ENCODE results near the gene HNRNPDL.
"Not testable (repeated sequence)": the region's sequence is repeated elsewhere in the genome, so short reads cannot be mapped to it uniquely, and the experiment has no call there.

HNRNPDL gene

DNA sequence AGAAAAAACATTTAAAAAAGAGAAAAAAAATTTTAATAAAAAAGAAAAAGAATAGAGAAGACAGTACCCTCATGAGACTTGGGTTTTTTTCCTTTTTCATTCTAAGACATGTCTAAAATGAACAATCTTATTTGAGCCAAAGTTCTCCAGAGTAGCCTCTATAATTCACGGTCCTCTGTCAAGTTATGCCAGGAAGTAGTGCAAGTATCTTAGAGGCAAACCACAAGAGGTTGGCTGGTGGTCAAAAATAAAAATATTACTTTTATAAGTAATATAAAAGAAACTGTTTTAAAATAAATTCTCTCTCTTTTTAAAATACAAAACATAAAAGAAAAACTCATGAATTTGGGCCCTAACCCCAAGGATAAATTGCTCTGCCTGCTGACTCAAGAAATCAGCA, 26.5 kb downstream of the HNRNPDL start:
- no peak for TF ChIP-seq CTCF (IDR thresholded peaks at IDR 0.05; ENCODE audit: low read length, missing control alignments)
- peak; percentile 21 for DNase-seq (ENCODE audit: low read depth)

GRCh38 chr4:82402196-82402775, 28.0 kb downstream of the HNRNPDL start:
- no peak for DNase-seq (ENCODE audit: low read depth)
- TF ChIP-seq CTCF (IDR thresholded peaks at IDR 0.05; ENCODE audit: low read length, missing control alignments), result no peak
- H3K4me3 ChIP-seq (replicated peaks; ENCODE audit: low read depth, low read length), result no peak overlapping the region

More for the DNA sequence above, 26.5 kb downstream of the HNRNPDL start:
- H3K4me3 ChIP-seq (replicated peaks; ENCODE audit: low read depth, low read length), result no peak overlapping the region

DNA sequence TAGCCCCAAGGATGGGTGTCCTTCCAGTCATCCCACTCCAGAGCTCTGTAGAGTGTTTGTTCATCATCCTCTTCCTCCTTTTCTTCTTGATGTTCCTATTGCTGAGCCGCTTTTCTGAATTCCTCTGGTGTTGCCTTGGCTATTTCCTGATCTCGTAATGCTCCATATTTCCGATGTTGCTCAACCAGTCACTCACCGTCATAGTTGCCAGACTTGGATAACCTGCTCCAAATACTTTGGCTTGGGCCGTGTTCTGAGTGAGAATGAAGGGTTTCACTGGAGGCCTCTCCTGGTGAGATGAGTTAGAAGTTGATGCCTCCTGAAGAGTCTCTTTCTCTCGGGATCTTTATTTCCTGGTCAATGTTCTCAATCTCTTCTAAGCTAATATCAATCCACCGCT, 28.7 kb downstream of the HNRNPDL start:
- no peak for TF ChIP-seq CTCF (IDR thresholded peaks at IDR 0.05; ENCODE audit: low read length, missing control alignments)
- DNase-seq (ENCODE audit: low read depth), result no peak
- no peak overlapping the region for H3K4me3 ChIP-seq (replicated peaks; ENCODE audit: low read depth, low read length)

GRCh38 chr4:82398263-82398662, 32.0 kb downstream of the HNRNPDL start:
- TF ChIP-seq CTCF (IDR thresholded peaks at IDR 0.05; ENCODE audit: low read length, missing control alignments), result no peak
- no peak for DNase-seq (ENCODE audit: low read depth)
- no peak overlapping the region for H3K4me3 ChIP-seq (replicated peaks; ENCODE audit: low read depth, low read length)

- DNase-seq (ENCODE audit: low read depth), result no peak
- no peak for TF ChIP-seq CTCF (IDR thresholded peaks at IDR 0.05; ENCODE audit: low read length, missing control alignments)
- H3K4me3 ChIP-seq (replicated peaks; ENCODE audit: low read depth, low read length), result no peak overlapping the region
Measured at GRCh38 chr4:82397527-82397926, 32.7 kb downstream of the HNRNPDL start.

GRCh38 chr4:82394896-82395295, 35.4 kb downstream of the HNRNPDL start:
- DNase-seq (ENCODE audit: low read depth), result no peak
- TF ChIP-seq CTCF (IDR thresholded peaks at IDR 0.05; ENCODE audit: low read length, missing control alignments), result no peak
- no peak overlapping the region for H3K4me3 ChIP-seq (replicated peaks; ENCODE audit: low read depth, low read length)

DNA sequence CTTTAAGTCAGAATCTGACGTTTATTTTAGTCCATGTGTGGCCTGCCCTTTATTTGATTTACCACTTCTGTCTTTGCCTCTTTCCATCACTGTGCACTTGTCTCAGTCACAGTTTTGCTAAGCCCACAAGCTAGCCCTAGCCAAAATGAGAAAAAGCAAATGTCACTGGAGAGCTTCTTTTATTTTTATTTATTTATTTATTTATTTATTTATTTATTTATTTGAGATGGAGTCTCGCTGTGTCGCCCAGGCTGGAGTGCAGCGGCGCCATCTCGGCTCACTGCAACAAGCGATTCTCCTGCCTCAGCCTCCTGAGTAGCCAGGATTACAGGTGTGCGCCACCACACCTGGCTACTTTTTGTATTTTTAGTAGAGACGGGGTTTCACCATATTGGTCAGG, 40.2 kb downstream of the HNRNPDL start:
- DNase-seq (ENCODE audit: low read depth); H3K4me3 ChIP-seq (replicated peaks; ENCODE audit: low read depth, low read length): not testable (repeated sequence)

Data from fibroblast of pulmonary artery (primary cell).